GM12891 (cell line): ENCODE results near the gene ANP32B.

ENCODE experiments used
- POLR2A ChIP-seq: IDR thresholded peaks from 2 replicates; pipeline ENCODE4 v1.6.1; 2011; ENCODE audit warnings: low read depth, low read length, control low read depth
- POLR2AphosphoS5 ChIP-seq: IDR thresholded peaks from 2 replicates; pipeline ENCODE4 v1.6.1; 2011; ENCODE audit warnings: low read depth, low read length, control low read depth
- SPI1 ChIP-seq: IDR thresholded peaks from 2 replicates; pipeline ENCODE4 v1.6.1; 2011; ENCODE audit warnings: low read depth, low read length, control low read depth

- no peak for TF ChIP-seq POLR2AphosphoS5
- no peak for TF ChIP-seq POLR2A
- no peak for TF ChIP-seq SPI1
Measured at GRCh38 chr9:98002808-98003207, 19.7 kb downstream of the ANP32B start.
